GM19099 (cell line): ENCODE data around the gene TCF15.

Experiments
- POLR2A ChIP-seq: IDR thresholded peaks from 3 replicates; pipeline ENCODE4 v1.6.1; 2011; ENCODE audit warnings: low read depth; ENCODE audit not compliant: insufficient read length; ENCODE audit errors: extremely low read depth

The TCF15 gene

DNA sequence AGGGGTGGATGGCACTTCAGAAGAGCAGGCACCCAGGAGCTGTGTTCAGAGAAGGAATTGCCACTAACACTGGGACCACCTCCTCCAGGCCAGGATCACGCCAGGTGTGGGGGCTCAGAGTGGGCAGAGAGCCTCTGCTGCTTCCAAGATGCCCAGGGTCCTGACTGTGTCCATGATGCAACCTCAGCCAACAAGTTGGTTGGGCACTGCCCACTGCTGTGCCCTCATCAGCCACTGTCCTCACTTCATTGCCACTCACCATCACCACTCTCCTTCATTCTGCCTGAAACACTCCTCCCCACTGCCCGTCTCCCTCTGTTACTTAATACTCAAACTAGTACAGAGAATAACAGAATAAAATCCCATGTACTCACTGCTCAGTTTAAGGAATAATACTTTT lies 16.5 kb upstream of the TCF15 start:
- TF ChIP-seq POLR2A = no peak

DNA sequence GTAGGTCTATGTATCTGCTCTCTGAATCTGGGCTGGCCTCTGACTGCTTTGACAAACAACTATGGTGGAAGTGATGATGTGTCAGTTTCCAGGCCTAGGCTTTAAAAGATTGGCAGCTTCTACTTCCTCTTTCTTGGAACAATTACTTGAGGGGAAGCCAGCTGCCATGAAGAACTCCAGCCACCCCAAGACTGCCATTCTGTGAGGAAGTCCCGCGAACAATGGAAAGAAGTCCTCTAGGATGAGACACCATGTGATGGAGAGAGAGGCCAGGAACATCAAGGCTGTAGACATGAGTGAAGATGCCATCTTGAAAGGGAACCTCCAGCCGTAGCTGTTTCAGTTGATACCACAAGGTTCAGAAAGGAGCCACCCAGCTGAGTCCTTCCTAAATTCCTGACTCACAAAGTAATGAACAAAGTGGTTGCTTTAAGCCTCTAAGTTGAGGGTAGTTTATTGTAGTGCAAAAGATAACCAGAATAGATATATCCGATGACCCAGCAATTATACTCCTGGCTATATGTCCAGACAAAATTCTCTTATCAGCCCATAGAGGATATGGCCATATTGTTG lies 15.3 kb upstream of the TCF15 start:
- no peak for TF ChIP-seq POLR2A

DNA sequence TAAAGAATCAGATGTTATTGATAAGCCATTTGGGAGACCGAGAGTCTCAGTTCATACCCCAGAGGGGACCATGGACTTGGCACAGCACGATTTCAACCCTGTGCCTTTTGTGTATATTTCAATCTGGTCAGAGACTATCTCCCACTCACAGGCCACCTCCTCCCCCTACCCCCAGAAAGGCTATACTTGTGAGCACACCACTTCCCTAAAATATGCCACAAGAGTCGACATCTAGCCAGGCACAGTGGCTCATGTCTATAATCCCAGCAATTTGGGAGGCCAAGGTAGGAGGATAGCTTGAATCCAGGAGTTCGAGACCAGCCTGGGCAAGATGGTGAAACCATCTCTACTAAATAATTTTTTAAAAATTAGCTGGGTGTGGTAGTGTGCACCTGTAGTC lies 13.6 kb upstream of the TCF15 start:
- TF ChIP-seq POLR2A = no peak

DNA sequence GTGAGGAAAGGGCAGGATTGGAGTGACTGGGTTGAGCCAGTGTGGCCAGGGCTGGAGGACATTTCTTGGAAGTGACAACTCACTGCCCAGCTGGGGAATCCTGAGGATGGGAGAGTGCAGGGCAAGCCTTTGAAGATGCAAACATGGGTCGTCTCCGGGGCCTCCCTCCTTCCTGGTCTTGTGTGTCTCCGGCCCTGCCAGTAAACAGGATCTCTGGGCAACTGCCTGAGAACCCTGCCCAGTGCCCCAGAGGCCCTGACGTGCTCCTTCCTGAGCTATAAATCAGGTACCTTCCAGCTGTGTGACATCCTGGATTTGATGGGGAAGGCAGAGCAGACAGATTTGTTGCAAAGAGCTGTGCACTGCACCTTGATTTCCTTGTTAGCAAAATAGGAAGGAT lies 12.9 kb upstream of the TCF15 start:
- no peak for TF ChIP-seq POLR2A

DNA sequence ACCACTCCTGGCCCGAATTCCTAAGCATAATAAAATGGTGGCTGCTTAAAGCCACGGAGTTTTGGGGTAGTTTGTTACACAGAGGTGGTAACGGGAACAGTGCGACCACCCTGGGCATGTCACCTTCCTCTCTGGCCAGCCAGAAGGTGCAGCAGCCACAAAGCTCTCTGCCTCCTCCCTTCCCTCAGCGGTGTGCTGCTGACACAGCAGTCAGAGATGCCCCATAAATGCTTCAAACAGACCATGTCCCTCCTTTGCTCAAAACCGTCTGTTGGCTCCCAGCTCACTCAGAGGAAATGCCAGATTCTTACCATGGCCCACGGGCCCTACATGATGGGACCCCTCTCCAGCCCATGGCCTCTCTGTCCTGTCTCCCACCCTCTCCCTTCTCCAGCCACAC lies 12.1 kb upstream of the TCF15 start:
- no peak for TF ChIP-seq POLR2A

DNA sequence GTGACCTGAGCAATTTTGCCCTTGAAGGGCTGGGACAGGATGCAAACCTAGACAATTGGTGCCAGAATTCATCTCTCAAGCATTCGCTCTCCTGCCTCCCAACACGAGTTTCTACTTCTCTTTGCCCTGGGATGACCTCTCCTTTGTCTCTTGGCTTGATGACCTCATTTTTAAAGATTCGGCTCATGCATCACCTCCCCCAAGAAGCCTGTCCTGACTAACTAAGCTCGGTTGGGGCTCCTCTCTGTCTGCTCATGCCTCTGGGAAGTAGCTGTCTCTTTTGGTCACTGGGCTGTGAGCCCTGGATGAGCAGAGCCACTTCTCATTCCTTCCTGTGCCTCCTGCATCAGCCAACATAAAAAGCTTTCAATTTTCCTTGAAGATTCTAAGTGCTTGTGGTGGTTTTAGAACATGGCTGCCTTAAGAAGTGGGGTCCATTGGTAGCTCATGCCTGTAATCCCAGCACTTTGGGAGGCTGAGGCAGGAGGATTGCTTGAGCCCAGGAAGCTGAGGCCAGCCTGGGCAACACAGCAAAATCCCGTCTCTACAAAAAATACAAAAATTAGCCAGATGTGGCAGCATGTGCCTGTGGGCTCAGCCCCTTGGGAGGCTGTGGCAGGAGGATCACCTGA lies 11.1 kb upstream of the TCF15 start:
- TF ChIP-seq POLR2A = no peak

DNA sequence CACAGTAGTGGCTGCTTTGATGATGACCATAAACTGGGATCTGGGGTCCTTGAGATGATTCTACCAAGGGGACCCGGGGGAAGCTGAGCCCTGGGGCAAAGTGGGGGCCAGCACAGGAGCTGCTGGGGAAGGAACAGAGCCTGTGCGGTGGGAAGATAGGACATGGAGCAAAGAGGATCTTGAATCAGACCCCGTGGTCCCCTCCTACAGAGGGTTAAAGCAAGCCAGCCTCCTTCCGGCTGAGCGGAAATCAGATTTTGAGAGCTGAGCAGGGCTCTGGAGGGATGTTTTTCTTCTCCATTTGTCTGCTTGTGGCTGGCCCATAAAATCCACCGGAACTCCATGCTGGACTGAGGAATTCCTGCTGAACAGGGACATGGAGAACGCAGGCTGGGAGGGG lies 10.1 kb upstream of the TCF15 start:
- no peak for TF ChIP-seq POLR2A

DNA sequence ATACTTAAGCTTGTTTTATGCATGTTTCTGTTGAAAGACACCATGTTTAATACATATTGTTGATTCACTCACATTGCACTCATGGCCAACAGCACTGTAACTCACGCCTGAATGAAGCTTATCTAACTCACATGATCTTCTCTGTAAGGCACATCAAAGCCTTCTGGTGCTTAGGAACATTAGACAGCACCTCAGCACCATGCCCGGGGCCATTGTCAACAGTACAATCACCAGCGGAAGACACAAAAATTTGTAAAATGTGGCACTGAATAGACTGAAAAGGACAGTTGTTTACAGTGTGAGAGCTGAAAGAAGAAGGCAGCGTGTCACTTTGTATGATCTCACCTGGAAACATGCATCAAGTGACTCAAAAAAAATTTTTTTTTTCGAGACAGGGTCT lies 8.9 kb upstream of the TCF15 start:
- no peak for TF ChIP-seq POLR2A

DNA sequence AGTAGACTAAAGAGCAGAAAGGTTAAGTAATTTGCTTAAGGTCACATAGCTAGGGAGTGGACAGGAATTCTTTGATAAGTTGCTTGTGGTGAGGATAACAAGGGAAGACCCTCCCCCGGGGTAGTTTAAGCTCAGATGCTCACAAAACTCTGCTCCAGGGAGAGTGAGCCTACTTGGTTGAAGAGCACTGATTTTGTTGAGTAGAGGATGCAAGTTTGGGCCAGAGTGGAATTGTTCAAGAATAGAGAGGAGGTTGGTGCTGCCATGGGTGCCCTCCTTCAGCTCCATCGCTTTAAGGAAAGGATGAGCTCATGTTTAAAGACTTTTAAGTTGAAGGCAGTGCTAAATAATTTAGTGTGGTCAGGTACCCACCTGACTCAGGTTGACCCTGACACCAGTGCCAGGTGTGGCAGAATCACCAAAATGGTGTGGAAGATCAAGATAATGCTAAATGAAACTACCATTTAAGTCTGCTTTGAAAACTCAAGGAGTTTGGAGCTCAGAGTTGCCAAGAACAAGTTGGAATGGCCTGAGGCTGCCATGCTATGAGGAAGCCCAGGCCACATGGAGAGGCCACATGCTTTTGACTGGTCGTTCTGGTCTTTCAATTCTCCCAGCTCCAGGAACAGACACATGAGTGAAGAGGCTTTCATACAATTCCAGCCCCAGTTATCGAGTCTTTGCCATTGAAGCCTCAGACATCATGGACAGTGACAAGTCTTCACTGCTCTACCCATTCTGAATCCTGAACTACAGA lies 8.0 kb upstream of the TCF15 start:
- no peak for TF ChIP-seq POLR2A

DNA sequence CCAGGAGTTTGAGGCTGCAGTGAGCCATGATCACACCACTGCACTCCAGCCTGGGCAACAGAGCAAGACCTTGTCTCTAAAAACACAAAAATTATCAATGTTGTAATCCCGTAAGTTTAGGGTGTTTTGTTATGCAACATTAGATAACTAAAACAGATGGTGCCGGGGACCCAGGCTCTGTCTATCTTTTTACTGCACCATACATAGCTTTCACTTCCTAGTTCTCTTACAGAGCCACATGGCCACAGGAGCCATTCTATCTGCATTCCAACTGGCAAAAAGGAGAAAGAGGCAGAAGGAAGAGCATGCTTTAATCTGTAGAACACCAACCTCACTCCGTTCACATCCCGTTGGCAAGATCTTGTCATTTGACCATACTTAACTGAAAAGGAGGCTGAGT lies 5.4 kb upstream of the TCF15 start:
- no peak for TF ChIP-seq POLR2A

DNA sequence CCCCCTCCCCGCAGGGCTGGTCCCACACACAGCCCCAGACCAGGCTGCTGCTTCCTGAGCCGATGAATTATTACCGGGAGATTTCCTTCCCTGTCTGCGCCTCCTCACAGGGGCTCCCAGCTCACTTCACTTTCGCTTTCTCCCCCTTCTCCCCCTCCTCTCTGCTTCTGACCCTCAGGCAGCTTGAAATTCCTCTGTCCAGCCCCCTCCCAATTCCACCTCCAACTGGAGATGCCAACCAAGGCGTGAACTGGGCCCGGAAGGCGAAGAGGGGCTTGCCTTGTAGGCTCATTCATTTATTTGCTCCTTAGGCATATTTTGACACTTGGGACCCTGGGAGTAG lies 1.7 kb upstream of the TCF15 start:
- TF ChIP-seq POLR2A = no peak

DNA sequence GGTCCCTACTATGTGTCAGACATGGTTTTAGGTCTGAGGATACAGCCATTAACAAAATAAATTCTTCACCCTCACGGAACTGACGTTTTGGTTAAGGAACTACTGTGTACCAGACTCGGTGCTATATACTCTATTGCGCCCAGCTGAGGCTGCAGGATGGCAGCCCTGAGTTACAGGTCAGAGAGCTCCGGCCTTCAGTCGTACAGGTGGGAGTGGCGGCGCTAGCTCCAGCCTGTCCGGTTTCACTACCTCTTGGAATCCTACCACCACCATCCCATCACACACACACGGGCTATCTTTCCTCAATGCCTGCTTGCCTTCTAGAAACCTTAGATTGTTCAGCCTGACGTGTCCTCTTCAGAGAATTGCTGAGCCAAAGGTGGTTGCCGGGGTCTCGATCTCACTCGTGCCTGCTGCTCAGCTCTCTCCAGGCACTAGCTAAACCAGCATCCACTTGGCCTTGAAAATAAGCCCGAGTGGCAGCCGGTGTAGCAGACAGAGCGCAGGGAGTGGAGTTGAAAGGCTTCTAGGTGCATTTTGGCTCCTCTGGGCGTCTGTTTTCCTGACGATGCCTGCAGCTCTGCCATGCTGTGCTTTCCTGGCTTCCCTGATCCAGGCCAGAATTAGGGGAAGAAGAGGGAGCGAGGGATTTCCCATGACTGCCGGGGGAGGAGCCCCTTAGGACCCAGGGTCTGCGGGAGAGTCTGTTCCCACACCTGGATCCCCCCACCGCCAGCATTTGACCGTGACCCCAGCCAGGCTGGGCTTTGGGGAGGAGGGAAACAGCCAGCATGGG lies 1.1 kb upstream of the TCF15 start:
- no peak for TF ChIP-seq POLR2A

DNA sequence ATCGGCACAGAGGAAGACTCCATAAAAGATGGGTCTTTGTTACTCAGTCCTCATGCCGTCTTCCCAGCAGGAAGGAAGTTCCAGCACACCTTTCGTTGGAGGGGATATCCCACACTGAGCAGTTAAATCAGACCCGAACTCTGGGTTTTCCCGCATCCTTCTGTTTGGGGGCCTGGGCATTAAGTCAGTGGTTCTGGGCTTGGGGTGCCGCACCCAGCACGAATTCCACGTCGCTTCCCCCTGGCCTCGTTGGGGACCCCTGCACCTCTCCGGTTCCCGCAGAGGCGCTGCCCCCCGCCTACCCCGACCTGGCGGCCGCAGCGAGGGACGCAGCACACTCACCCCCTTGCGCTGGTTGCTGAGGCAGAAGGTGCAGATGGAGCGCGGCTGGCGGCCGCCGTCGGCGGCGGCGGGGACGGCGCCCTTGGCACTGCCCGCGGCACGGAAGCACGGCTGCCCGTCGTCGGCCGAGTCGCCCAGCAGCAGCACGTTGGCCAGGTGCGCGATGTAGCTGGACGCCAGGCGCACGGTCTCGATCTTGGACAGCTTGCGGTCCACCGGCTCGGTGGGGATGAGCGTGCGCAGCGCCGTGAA lies 641 bp downstream of the TCF15 start:
- TF ChIP-seq POLR2A = no peak

DNA sequence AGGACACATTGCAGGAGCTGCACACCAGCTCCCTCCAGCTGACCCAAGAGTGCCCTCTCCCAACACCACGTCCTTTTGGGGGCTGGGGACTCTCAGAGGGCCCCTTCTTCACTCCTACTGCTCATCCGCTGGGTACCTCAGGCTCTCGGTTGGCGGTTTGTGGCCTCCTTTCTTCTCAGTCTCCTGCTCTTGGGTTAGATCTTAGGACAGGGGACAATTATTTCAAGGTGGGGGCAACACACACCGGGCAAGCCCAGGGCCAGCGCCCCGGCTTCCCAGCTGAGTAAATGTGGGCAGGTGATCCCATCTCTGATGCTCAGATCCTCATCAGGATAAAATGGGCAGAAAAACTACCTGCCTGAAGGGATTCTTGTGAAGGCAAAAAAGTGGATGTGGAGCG lies 1.1 kb downstream of the TCF15 start:
- TF ChIP-seq POLR2A = no peak

DNA sequence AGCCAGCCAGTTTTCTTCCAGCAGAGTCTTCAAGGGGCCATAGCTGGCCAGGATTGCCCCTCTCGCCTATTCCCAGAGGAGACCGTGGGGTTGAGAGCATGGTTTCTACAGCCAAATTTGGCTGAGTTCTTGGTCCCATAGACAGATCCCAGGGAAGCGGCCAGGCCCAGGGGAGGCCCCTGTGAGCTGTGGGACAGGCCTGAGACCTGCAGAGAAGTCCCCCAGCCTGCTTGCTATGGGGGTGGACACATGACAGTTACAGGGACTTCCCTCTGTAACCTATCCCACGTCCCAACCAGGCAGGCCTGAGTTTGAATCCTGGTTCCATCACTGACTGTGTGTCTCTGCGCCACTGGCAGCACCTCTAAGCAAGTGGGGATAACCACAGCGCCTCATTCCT lies 2.6 kb downstream of the TCF15 start:
- TF ChIP-seq POLR2A = no peak
